ENCODE results near the gene FOXN4. TPM values are rescaled to one million over a fixed set of nuclear protein-coding genes. Genes with fewer than 3 reads are reported as not detected.

The FOXN4 gene
- total and polyA plus RNA-seq, 9 of the 15 experiments (the other 6 are each of a cell fraction or from before 2014, with no cell fraction given), result not detected

DNA sequence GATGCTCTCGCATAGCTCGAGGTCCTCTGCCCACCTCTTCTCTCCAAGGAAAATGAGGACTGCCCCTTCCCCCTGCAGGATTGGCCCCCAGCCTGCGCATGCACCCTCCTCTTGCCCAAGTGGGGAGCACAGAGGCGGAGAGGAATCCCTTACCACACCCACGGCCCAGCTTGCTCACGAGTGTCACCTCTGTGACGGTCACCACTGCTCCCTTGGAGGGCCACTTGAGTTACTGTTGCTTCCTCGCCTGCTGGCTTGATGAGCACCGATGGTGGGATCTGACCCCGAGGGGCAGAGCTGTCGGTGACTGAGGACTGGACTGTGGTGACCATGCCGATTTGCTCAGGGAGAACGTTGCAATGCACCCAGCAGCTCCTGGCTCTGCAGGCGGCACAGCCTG is 41.7 kb downstream of the FOXN4 start (continued):
- TF ChIP-seq, protein P1, sequence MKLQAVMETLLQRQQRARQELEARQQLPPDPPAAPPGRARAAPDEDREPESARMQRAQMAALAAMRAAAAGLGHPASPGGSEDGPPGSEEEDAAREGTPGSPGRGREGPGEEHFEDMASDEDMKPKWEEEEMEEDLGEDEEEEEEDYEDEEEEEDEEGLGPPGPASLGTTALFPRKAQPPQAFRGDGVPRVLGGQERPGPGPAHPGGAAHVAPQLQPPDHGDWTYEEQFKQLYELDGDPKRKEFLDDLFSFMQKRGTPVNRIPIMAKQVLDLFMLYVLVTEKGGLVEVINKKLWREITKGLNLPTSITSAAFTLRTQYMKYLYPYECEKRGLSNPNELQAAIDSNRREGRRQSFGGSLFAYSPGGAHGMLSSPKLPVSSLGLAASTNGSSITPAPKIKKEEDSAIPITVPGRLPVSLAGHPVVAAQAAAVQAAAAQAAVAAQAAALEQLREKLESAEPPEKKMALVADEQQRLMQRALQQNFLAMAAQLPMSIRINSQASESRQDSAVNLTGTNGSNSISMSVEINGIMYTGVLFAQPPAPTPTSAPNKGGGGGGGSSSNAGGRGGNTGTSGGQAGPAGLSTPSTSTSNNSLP (IDR thresholded peaks at IDR 0.05; ENCODE audit: borderline replicate concordance, low read depth, low read length), result no peak
- TF ChIP-seq ZNF408 (CRISPR knock-in tag; IDR thresholded peaks at IDR 0.05; ENCODE audit: low read depth) (no peak), MYBL2 (IDR thresholded peaks at IDR 0.05; ENCODE audit: low read depth) (no peak), MYBL2 (CRISPR knock-in tag; IDR thresholded peaks at IDR 0.05; ENCODE audit: borderline replicate concordance) (no peak), GABPB1 (CRISPR knock-in tag; IDR thresholded peaks at IDR 0.05) (no peak), MTA3 (IDR thresholded peaks at IDR 0.05; ENCODE audit: borderline replicate concordance) (no peak)

DNA sequence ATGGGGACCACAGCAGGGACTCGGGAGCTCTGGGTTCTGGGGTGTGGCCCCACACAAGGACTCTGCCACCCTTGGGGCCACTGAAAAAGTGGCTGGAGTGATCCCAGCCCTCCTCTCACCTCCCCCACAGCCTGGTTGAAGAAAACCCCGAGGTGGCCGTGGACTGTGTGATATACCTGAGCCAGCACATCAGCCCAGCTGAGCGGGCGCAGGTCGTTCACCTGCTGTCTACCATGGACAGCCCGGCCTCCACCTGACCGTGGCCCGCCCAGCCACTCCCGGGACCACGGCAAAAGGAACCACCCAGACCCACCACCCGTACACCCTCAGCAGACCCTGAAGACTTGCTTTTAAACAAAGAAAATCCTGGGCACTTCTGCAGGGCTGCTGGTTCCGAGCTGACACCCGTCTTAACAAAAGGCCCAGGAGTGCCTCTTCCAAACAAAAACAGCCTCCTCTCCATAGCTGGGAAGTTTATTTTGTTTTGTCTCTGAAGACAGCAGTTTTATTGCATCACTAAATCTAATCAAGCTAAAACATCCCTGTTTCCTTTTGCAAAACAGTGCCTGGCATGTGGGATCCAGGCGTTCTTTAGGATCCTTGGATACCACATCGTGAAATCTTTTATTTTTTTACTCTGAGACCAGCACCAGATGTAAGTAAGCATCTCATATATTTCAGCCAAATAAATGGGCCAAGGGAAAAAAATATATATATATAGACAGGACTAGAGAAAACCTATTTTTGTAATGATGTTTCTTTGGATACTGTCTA is 42.8 kb downstream of the FOXN4 start:
- intact Hi-C loops (cut with micrococcal nuclease), result no loop called here
- BruUV-seq (replicated peaks), result no TSS peak
- Histone ChIP-seq H3K4me1 (replicated peaks in 1 of 2; ENCODE audit: control insufficient read depth in 2 of 2, insufficient read depth in 2 of 2, low read length in 2 of 2) (peaks cover 0 to 6% of the 10 kb centered on the region in 2 experiments; a peak in 1 of 5 replicates), H3K9me3 (replicated peaks; ENCODE audit: control insufficient read depth, insufficient read depth, low read depth, low read length) (no peaks in the 10 kb centered on the region; the same call in 1 of the 2 replicates), H3K36me3 (ENCODE audit: control insufficient read depth, insufficient read depth, low read length) (no peaks in the 10 kb centered on the region), H3K27me3 (ENCODE audit: control insufficient read depth in 2 of 2, insufficient read depth in 2 of 2, low read length in 2 of 2) (peaks cover 8 to 42% of the 10 kb centered on the region in 2 experiments; a peak in 4 of 5 replicates), H3K9me1 (ENCODE audit: control insufficient read depth, insufficient read depth, low read length) (no peaks in the 10 kb centered on the region), H3K79me2 (ENCODE audit: control insufficient read depth, insufficient read depth, low read length) (no peaks in the 10 kb centered on the region), H3K27ac (ENCODE audit: extremely low read depth, low read depth, low read length) (no peak overlapping the region), H2AFZ (ENCODE audit: low read depth, low read length) (no peak overlapping the region), H3K4me2 (ENCODE audit: insufficient read depth, low read length) (no peak overlapping the region), H3K9ac (ENCODE audit: insufficient read depth in 1 of 2, low read depth in 2 of 2, low read length in 2 of 2) (no peak overlapping the region), H3K4me3 (no peak overlapping the region), H4K20me1 (replicated peaks; ENCODE audit: control insufficient read depth, insufficient read depth, low read length) (no peaks in the 10 kb centered on the region)
- CTCF ChIA-PET (ENCODE audit: low intra/inter-chr PET ratio), result interaction anchor here (3.2 kb wide), 1 partner anchor 120 kb away, joined by 39 read pairs; no protein-coding TSS in a partner anchor
- ATAC-seq (no peak), FAIRE-seq (no peak), DNase-seq (ENCODE audit: extremely low read depth in 1 of 4, low spot score in 3 of 4) (no peak)
- 2% methylated on average over 12 of the region's 16 CpGs for WGBS (ENCODE audit: insufficient coverage, low coverage, missing lambda C conversion rate)
- in situ Hi-C loops (cut with MboI), result no loop called here
- POLR2A ChIA-PET, result interaction anchor here (0.5 to 0.9 kb wide), 3 partner anchors 12 to 197 kb away, joined by 3 to 4 read pairs (median 3); no protein-coding TSS in a partner anchor
- TF ChIP-seq ZSCAN32 (CRISPR knock-in tag; IDR thresholded peaks at IDR 0.05), result no peak
- no peak for TF ChIP-seq POLR2H (tag; IDR thresholded peaks at IDR 0.05; ENCODE audit: low read depth)
- TF ChIP-seq, protein P2, sequence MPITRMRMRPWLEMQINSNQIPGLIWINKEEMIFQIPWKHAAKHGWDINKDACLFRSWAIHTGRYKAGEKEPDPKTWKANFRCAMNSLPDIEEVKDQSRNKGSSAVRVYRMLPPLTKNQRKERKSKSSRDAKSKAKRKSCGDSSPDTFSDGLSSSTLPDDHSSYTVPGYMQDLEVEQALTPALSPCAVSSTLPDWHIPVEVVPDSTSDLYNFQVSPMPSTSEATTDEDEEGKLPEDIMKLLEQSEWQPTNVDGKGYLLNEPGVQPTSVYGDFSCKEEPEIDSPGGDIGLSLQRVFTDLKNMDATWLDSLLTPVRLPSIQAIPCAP (CRISPR knock-in tag; IDR thresholded peaks at IDR 0.05; ENCODE audit: borderline replicate concordance), result no peak
- TF ChIP-seq LCOR (CRISPR knock-in tag; IDR thresholded peaks at IDR 0.05), result no peak
- TF ChIP-seq, protein P3, sequence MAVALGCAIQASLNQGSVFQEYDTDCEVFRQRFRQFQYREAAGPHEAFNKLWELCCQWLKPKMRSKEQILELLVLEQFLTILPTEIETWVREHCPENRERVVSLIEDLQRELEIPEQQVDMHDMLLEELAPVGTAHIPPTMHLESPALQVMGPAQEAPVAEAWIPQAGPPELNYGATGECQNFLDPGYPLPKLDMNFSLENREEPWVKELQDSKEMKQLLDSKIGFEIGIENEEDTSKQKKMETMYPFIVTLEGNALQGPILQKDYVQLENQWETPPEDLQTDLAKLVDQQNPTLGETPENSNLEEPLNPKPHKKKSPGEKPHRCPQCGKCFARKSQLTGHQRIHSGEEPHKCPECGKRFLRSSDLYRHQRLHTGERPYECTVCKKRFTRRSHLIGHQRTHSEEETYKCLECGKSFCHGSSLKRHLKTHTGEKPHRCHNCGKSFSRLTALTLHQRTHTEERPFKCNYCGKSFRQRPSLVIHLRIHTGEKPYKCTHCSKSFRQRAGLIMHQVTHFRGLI (CRISPR knock-in tag; IDR thresholded peaks at IDR 0.05), result no peak
- TF ChIP-seq, protein P4, sequence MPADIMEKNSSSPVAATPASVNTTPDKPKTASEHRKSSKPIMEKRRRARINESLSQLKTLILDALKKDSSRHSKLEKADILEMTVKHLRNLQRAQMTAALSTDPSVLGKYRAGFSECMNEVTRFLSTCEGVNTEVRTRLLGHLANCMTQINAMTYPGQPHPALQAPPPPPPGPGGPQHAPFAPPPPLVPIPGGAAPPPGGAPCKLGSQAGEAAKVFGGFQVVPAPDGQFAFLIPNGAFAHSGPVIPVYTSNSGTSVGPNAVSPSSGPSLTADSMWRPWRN (IDR thresholded peaks at IDR 0.05; ENCODE audit: low read depth), result no peak
- TF ChIP-seq SMARCE1 (IDR thresholded peaks at IDR 0.05), result no peak
